Thyroid gland (tissue), 4 donors: Measurements from ENCODE around the gene FGD3.

Experiments used
- POLR2A ChIP-seq, 2 donors: fragments of 450-650 bp; IDR thresholded peaks; one replicate each; pipeline ENCODE4 v1.6.1; 2017; ENCODE audit warnings: antibody characterized with exemption in 2 of 2, mild to moderate bottlenecking in 2 of 2, moderate library complexity in 1 of 2
- TF ChIP-seq, protein P1 (sequence below), 6 experiments: fragments of 200-600 bp in 3 of 6; fragments of 450-650 bp in 3 of 6; sonication (generic) in 3 of 6; IDR thresholded peaks; one replicate each; pipeline ENCODE4 v1.5.1; 2016 to 2019; ENCODE audit warnings: antibody characterized with exemption in 6 of 6, mild to moderate bottlenecking in 2 of 6, inconsistent platforms in 1 of 6, moderate library complexity in 1 of 6

DNA sequence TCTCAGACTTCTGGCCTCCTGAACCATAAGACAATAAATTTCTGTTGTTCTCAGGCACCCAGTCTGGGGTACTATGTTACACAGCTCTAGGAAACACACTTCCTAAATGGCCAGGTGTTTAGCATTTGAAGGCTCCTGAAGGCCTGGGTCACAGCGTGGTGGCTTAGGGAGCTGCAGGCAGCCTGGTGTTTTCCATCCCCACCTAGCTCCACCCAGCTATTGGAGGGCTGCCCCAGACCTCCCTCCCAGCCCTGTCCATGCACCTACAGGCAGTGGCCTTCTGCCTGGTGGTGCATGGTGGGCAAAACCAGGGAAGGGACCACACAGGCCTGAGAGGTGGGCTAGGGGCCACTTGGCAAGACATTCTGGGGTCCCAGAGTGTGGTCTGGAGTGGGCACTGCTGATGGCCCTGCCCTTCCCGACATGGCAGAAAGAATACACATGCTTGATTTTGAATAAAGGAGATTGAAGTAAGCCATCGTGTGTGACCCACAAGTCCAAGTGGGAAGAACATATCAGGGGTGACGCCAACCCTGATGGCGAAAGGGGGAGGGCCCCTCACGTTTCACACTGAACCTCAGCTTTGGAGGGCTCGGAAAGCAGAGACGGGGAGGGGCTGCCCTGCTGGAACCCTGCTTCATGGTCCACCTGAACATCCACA lies 109.8 kb downstream of the FGD3 start:
- no peak for TF ChIP-seq POLR2A (IDR thresholded peaks at IDR 0.05)
- TF ChIP-seq, protein P1, sequence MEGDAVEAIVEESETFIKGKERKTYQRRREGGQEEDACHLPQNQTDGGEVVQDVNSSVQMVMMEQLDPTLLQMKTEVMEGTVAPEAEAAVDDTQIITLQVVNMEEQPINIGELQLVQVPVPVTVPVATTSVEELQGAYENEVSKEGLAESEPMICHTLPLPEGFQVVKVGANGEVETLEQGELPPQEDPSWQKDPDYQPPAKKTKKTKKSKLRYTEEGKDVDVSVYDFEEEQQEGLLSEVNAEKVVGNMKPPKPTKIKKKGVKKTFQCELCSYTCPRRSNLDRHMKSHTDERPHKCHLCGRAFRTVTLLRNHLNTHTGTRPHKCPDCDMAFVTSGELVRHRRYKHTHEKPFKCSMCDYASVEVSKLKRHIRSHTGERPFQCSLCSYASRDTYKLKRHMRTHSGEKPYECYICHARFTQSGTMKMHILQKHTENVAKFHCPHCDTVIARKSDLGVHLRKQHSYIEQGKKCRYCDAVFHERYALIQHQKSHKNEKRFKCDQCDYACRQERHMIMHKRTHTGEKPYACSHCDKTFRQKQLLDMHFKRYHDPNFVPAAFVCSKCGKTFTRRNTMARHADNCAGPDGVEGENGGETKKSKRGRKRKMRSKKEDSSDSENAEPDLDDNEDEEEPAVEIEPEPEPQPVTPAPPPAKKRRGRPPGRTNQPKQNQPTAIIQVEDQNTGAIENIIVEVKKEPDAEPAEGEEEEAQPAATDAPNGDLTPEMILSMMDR (IDR thresholded peaks at IDR 0.05) = no peak
